Measurements from ENCODE around the gene PTPRN2. TPM values are rescaled to one million over a fixed set of nuclear protein-coding genes. Genes with fewer than 3 reads are reported as not detected.

PTPRN2 gene
- total and polyA plus RNA-seq, 2 of the 13 experiments (the other 11 are each of a cell fraction or from before 2014, with no cell fraction given) = 2.5 to 24.2 TPM

DNA sequence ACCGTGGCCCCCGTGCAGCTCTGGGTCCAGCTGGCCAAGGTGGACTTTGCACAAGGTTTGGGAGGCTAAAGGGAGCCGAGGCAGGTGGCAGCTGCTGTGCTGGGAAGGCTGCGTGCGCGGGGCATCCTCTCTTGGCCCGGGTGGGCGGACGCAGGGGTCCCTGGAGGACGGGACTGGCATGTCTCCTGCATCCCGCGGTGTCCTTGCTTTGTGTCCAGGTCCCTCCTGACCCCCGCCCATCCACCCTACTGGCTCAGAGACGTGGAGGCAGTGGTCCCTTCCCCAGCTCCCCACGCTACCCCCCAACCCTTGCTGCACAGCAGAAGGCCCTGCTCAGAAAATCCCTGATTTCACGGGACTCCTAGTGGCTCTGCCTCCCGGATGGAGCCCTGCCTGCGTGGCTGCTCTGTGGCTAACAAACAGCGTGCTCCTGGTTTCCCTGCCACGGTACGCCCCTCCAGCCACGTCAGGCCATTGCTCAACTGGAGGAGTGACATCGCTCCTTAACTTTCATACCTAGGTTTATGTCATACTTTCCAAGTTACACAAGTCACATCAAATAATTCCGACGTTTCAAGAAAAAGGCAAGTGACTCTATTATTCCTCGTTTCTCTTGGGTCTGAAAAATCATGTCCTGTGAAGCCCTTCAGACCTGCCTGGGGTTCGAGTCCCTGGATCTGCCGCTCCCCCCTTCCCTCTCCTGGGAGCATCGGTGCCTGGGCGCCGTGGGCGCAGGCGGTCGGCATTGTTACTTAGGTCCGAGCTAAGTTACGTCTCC lies 829.0 kb downstream of the PTPRN2 start:
- Histone ChIP-seq H3K4me1 (ENCODE audit: insufficient read depth, low read length) (no peaks in the 10 kb centered on the region), H4K20me1 (ENCODE audit: insufficient read depth, low read length) (peaks cover 14% of the 10 kb centered on the region; the same call in 1 of the 2 replicates), H3K9me3 (ENCODE audit: low read length) (no peaks in the 10 kb centered on the region), H3K36me3 (replicated peaks in 1 of 2; ENCODE audit: control insufficient read depth in 1 of 2, insufficient read depth in 2 of 2, low read length in 2 of 2) (no peaks in the 10 kb centered on the region), H3K27ac (ENCODE audit: extremely low read length, insufficient read depth, low read length) (no peak overlapping the region), H3K27me3 (ENCODE audit: control insufficient read depth in 1 of 2, insufficient read depth in 2 of 2, low read length in 2 of 2) (no peaks in the 10 kb centered on the region; a peak in 2 of 5 replicates), H2AFZ (ENCODE audit: low read length) (no peak overlapping the region), H3K79me2 (ENCODE audit: insufficient read depth, low read length) (no peaks in the 10 kb centered on the region), H3K4me2 (ENCODE audit: low read depth, low read length) (no peak overlapping the region), H3K9ac (ENCODE audit: insufficient read depth, low read depth, low read length) (no peak overlapping the region), H3K4me3 (replicated peaks in 1 of 3; ENCODE audit: insufficient read depth in 1 of 3, low read depth in 2 of 3, low read length in 3 of 3) (no peak overlapping the region)
- in situ Hi-C loops (cut with HindIII; ENCODE audit: extremely low pct_ligation_motif_present, low pct_unique_long_range_greater_than_20kb) (no loop called here), intact Hi-C loops (cut with micrococcal nuclease; ENCODE audit: unreplicated experiment) (no loop called here)
- WGBS (ENCODE audit: low lambda C conversion rate) = 77% methylated on average over 25 of the region's 36 CpGs
- POLR2A ChIA-PET = no interaction called here
- CTCF ChIA-PET (ENCODE audit: low intra/inter-chr PET ratio, low total read pairs) = no interaction called here
- no TSS peak for BruUV-seq (replicated peaks)
- TF ChIP-seq HNF1A (IDR thresholded peaks at IDR 0.05; ENCODE audit: low read depth) (no peak), HNF1A (CRISPR knock-in tag; IDR thresholded peaks at IDR 0.05; ENCODE audit: borderline replicate concordance) (no peak), ZC3H4 (CRISPR knock-in tag; IDR thresholded peaks at IDR 0.05; ENCODE audit: borderline replicate concordance) (no peak), MBNL3 (CRISPR knock-in tag; conservative IDR thresholded peaks at IDR 0.05) (no peak), MTERF4 (CRISPR knock-in tag; IDR thresholded peaks at IDR 0.05) (no peak), SMC3 (IDR thresholded peaks at IDR 0.05; ENCODE audit: low read length) (no peak), SMAD1 (CRISPR knock-in tag; IDR thresholded peaks at IDR 0.05; ENCODE audit: borderline replicate concordance, low read depth) (no peak), FOXK2 (IDR thresholded peaks at IDR 0.05) (no peak)
- FAIRE-seq (no peak), ATAC-seq (no peak), DNase-seq (ENCODE audit: low spot score) (no peak)
